Activated CD4-positive, alpha-beta T cell treated with anti-CD3 and anti-CD28 coated beads, Interleukin-2, amount 10 ng/mL, durations not matched to agents 24 days and 14 days (primary cell): ENCODE data around the gene ERBIN. TPM values are rescaled to one million over a fixed set of nuclear protein-coding genes. Genes with fewer than 3 reads are reported as not detected.
"Not testable (repeated sequence)": the region's sequence is repeated elsewhere in the genome, so short reads cannot be mapped to it uniquely, and the experiment has no call there.

Source experiments
- DNase-seq: peaks from one replicate; pipeline ENCODE4 v3.0.0; 2022
- H3K27ac Mint-ChIP-seq: one replicate; pipeline ENCODE4 v1.8.0; 2022; ENCODE audit warnings: mild to moderate bottlenecking, mixed read lengths
- H3K27me3 Mint-ChIP-seq: one replicate; pipeline ENCODE4 v1.8.0; 2022; ENCODE audit warnings: mixed read lengths
- H3K36me3 Mint-ChIP-seq: one replicate; pipeline ENCODE4 v1.8.0; 2022; ENCODE audit warnings: low read depth, mild to moderate bottlenecking, mixed read lengths
- H3K4me1 Mint-ChIP-seq: one replicate; pipeline ENCODE4 v1.8.0; 2021; ENCODE audit warnings: mixed read lengths
- H3K4me3 Mint-ChIP-seq: one replicate; pipeline ENCODE4 v1.8.0; 2022; ENCODE audit warnings: mild to moderate bottlenecking, moderate library complexity, mixed read lengths
- H3K9me3 Mint-ChIP-seq: one replicate; pipeline ENCODE4 v1.8.0; 2021; ENCODE audit warnings: mixed read lengths
- intact Hi-C: fragments of 100-400 bp; cut with micrococcal nuclease; formaldehyde crosslinking; loops from one replicate; pipeline ENCODE4 v1.15.1; 2023
- total RNA-seq: library from RNA; stranded (reverse); gene quantifications from 2 replicates; pipeline ENCODE4 v1.2.3, GENCODE V29; 2022

Gene ERBIN
- total RNA-seq: 28.6 and 29.2 TPM in 2 replicates

DNA sequence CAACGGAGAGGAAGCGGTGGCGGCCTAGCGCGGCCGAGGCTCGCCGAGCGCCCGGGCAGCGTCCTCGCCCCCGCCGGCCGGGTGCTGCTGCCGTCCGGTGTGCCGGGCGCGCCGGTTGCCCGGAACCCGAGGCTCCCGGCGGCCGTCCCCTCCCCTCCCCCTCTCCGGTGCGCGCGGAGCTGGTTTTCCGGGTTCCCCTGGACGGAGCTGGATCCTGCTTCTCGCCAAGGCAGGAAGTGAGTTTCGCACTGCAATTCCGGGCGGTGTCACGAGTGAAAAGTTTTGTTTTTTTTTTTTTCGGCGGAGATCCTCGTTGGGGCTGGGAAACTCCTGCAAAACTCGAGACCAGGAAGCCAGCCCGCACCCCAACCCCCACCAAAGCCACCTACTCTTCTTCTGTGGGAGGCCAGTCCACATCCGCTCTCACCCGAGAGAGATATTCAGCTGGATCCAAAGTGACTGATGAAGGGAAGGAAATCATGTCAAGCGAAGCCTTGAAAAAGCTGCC, at the start of gene ERBIN:
Gene ERBIN, plus strand, starts transcription at position 300 of the 508 bp plus-strand sequence. CDS start 66,144 bp downstream, outside the sequence.
- peak; percentile 93 for DNase-seq
- H3K4me1 Mint-ChIP-seq: peaks cover 30% of the 10 kb centered on the region
- no peaks in the 10 kb centered on the region for H3K9me3 Mint-ChIP-seq
- intact Hi-C loops: loop anchor here (1.0 to 10.0 kb wide), 10 partner anchors 36 to 1241 kb away; partner anchors contain the start of genes SHLD3, TRAPPC13 and TRIM23
- H3K4me3 Mint-ChIP-seq: peak within 1 kb of the TSS; percentile 96
- H3K36me3 Mint-ChIP-seq: peaks cover 5% of the 10 kb centered on the region
- peak within 1 kb of the TSS; percentile 95 for H3K27ac Mint-ChIP-seq
- peaks cover 17% of the 10 kb centered on the region for H3K27me3 Mint-ChIP-seq

DNA sequence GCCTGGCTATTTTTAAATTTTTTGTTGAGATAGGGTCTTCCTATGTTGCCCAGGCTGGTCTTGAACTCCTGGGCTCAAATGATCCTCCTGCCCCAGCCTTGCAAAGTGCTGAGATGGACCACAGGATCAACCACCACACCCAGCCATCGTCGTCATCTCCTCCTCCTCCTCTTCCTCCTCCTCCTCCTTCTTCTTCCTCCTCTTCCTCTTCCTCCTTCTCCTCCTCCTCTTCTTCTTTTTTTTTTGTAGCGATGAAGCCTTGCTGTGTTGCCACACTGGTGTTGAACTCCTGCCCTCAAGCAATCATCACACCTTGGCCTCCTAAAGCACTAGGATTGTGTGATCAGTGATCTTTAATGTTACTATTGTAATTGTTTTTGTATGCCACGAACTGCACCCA, 49.4 kb upstream of the ERBIN start:
- no peak overlapping the region for H3K27ac Mint-ChIP-seq
- no peaks in the 10 kb centered on the region for H3K27me3 Mint-ChIP-seq
- intact Hi-C loops: no loop called here
- peaks cover 14% of the 10 kb centered on the region for H3K9me3 Mint-ChIP-seq
- H3K36me3 Mint-ChIP-seq: peaks cover 1% of the 10 kb centered on the region
- H3K4me1 Mint-ChIP-seq: no peaks in the 10 kb centered on the region
- no peak for DNase-seq
- no peak overlapping the region for H3K4me3 Mint-ChIP-seq

GRCh38 chr5:65879668-65880256, 46.6 kb upstream of the ERBIN start:
- H3K27ac Mint-ChIP-seq, H3K4me3 Mint-ChIP-seq, H3K36me3 Mint-ChIP-seq, H3K4me1 Mint-ChIP-seq, DNase-seq, H3K27me3 Mint-ChIP-seq, H3K9me3 Mint-ChIP-seq, intact Hi-C loops: not testable (repeated sequence)

GRCh38 chr5:65880496-65881072, 45.8 kb upstream of the ERBIN start:
- H3K27ac Mint-ChIP-seq: no peak overlapping the region

DNA sequence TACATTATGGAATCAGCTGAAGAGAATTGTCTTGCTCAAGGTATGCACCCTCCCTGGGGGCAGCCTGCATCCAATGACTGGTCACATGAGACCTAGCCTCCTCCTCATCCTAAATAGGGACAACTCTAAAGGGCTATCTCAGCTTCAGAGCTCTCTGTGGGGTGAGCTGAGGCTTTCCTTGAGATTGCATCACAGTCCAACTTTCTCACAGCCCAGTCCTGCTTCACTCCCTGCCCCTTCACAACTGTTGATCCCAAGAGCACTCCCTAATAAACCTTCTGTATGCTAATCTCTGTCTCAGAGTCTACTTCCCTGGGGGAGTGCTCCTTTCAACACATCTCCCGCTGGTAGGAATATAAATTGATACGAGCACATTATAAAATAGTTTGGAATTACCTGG, 44.1 kb upstream of the ERBIN start:
- Mint-ChIP-seq H3K27me3 (peaks cover 6% of the 10 kb centered on the region), H3K4me3 (no peak overlapping the region), H3K4me1 (no peaks in the 10 kb centered on the region), H3K36me3 (no peaks in the 10 kb centered on the region), H3K9me3 (peaks cover 3% of the 10 kb centered on the region), H3K27ac (no peak overlapping the region)
- intact Hi-C loops: no loop called here
- no peak for DNase-seq

More at GRCh38 chr5:65880496-65881072, 45.8 kb upstream of the ERBIN start:
- Mint-ChIP-seq H3K36me3 (peaks cover 1% of the 10 kb centered on the region), H3K4me3 (no peak overlapping the region), H3K4me1 (no peaks in the 10 kb centered on the region), H3K27me3 (peaks cover 2% of the 10 kb centered on the region), H3K9me3 (peaks cover 7% of the 10 kb centered on the region)
- DNase-seq: no peak
- intact Hi-C loops: no loop called here

- Mint-ChIP-seq H3K27ac (no peak overlapping the region), H3K4me3 (no peak overlapping the region), H3K36me3 (no peaks in the 10 kb centered on the region), H3K9me3 (peaks cover 2% of the 10 kb centered on the region), H3K4me1 (no peaks in the 10 kb centered on the region), H3K27me3 (peaks cover 6% of the 10 kb centered on the region)
- intact Hi-C loops: no loop called here
- no peak for DNase-seq
Measured at GRCh38 chr5:65883461-65883860, 42.9 kb upstream of the ERBIN start.

DNA sequence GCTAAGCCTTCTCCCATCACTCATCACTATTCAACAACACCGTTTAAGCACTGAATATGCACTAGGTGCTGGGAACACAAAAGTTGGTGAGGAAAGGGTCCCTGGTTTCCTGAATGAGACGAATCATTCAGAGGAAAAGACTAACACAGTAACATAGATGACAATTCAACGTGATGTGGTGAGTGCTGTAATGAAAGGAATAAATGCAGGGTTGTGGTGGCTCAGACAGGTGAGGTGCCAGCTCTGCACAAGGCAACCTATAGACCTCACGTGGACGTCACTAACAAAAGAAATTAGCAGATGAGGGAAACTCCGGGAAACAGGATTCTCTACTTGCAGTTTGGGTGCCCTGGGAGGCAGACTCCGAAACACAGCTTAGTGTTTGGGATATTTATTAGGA, 40.0 kb upstream of the ERBIN start:
- intact Hi-C loops: no loop called here
- no peaks in the 10 kb centered on the region for H3K4me1 Mint-ChIP-seq
- peaks cover 3% of the 10 kb centered on the region for H3K9me3 Mint-ChIP-seq
- no peak overlapping the region for H3K27ac Mint-ChIP-seq
- H3K27me3 Mint-ChIP-seq: peaks cover 8% of the 10 kb centered on the region
- no peak for DNase-seq
- no peaks in the 10 kb centered on the region for H3K36me3 Mint-ChIP-seq
- H3K4me3 Mint-ChIP-seq: no peak overlapping the region

- H3K4me3 Mint-ChIP-seq, H3K9me3 Mint-ChIP-seq, H3K36me3 Mint-ChIP-seq, H3K4me1 Mint-ChIP-seq, H3K27me3 Mint-ChIP-seq, H3K27ac Mint-ChIP-seq, DNase-seq, intact Hi-C loops: not testable (repeated sequence)
Measured at GRCh38 chr5:65892024-65892423, 34.4 kb upstream of the ERBIN start.

DNA sequence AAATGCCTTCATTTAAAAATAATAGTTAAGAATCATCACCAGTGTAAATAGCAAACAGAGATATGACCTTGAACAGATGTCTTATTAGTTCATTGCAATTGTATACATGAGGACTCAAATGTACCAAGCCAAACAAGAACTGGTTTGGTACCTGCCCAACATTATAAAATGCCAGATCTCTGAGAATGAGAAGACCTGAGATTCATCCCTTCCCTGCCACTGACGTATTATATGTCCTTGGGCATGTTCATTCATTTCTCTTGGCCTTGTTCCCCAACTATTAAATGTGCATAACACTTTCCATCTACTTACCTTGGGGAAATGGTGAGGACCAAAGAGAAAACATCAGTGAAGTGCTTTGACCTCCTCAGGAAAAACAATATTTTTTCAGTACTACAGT, 33.6 kb upstream of the ERBIN start:
- Mint-ChIP-seq H3K4me3 (no peak overlapping the region), H3K4me1 (no peaks in the 10 kb centered on the region), H3K9me3 (peaks cover 3% of the 10 kb centered on the region), H3K27me3 (peaks cover 9% of the 10 kb centered on the region), H3K27ac (no peak overlapping the region), H3K36me3 (no peaks in the 10 kb centered on the region)
- intact Hi-C loops: no loop called here
- no peak for DNase-seq

DNA sequence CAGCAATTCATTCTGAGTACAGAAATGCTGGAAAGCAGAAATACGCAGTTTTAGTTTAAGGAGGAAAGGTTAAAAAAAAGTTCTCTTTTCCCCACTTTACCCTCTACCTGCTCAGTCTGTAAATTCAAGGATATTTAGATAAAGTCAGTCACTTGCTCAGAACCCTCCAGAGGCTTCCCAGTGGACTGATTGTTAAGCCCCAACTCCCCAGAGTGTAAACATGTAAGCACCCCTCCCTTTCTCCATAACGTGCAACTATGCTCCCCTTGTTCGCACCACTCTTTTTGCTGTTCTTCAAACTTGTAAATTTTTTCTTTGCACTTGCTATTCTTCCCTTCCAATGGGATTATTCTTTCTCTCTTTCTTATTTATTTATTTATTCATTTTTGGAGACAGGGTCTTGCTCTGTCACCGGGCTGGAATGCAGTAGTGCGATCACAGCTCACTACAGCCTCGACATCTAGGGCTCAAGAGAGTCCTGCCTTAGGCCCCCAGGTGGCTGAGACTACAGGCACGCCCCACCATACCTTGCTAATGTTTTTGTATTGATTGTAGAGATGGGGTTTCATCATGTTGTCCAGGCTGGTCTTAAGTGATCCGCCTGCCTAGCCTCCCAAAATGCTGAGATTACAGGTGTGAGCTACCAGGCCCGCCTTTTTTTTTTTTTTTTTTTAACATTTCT, 32.5 kb upstream of the ERBIN start:
- peaks cover 9% of the 10 kb centered on the region for H3K27me3 Mint-ChIP-seq
- no peak overlapping the region for H3K4me3 Mint-ChIP-seq
- intact Hi-C loops: no loop called here
- H3K27ac Mint-ChIP-seq: no peak overlapping the region
- no peaks in the 10 kb centered on the region for H3K9me3 Mint-ChIP-seq
- DNase-seq: peak; percentile 21
- no peaks in the 10 kb centered on the region for H3K36me3 Mint-ChIP-seq
- H3K4me1 Mint-ChIP-seq: no peaks in the 10 kb centered on the region

- Mint-ChIP-seq H3K4me3 (no peak overlapping the region), H3K4me1 (no peaks in the 10 kb centered on the region), H3K9me3 (no peaks in the 10 kb centered on the region), H3K36me3 (no peaks in the 10 kb centered on the region), H3K27me3 (peaks cover 13% of the 10 kb centered on the region), H3K27ac (no peak overlapping the region)
- intact Hi-C loops: no loop called here
- DNase-seq: no peak
Measured at GRCh38 chr5:65895891-65896290, 30.5 kb upstream of the ERBIN start.

- H3K27me3 Mint-ChIP-seq: peaks cover 13% of the 10 kb centered on the region
- no peaks in the 10 kb centered on the region for H3K4me1 Mint-ChIP-seq
- no peak overlapping the region for H3K4me3 Mint-ChIP-seq
- H3K27ac Mint-ChIP-seq: no peak overlapping the region
- DNase-seq: no peak
- intact Hi-C loops: no loop called here
- H3K9me3 Mint-ChIP-seq: peaks cover 7% of the 10 kb centered on the region
- H3K36me3 Mint-ChIP-seq: no peaks in the 10 kb centered on the region
Measured at GRCh38 chr5:65900746-65901145, 25.6 kb upstream of the ERBIN start.

- intact Hi-C loops: no loop called here
- Mint-ChIP-seq H3K4me3 (no peak overlapping the region), H3K4me1 (no peaks in the 10 kb centered on the region), H3K27me3 (peaks cover 9% of the 10 kb centered on the region), H3K9me3 (peaks cover 7% of the 10 kb centered on the region), H3K27ac (no peak overlapping the region), H3K36me3 (no peaks in the 10 kb centered on the region)
- DNase-seq: no peak
Measured at GRCh38 chr5:65902104-65902503, 24.3 kb upstream of the ERBIN start.

DNA sequence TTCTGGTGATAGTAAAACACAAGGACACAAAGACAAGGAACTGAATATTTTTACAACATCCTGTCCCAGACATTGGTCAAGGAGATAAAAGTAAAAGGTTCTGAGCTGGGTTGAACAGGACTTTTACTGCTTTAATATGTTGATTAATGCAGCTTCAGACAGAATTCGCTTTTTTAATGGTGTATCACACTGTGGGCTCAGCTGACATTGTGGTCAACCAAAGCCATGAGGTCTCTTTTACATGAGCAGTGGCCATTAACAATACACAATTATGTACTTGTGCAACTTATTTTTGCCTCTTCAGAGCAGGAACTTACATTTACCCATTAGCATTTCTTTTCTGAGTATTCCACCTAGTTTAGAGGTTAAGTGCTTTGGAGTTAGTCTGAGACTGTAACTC, 22.8 kb upstream of the ERBIN start:
- intact Hi-C loops: no loop called here

More for the DNA sequence above, 22.8 kb upstream of the ERBIN start:
- H3K9me3 Mint-ChIP-seq: peaks cover 7% of the 10 kb centered on the region
- no peak for DNase-seq
- H3K36me3 Mint-ChIP-seq: no peaks in the 10 kb centered on the region
- H3K27ac Mint-ChIP-seq: no peak overlapping the region
- no peaks in the 10 kb centered on the region for H3K4me1 Mint-ChIP-seq
- H3K27me3 Mint-ChIP-seq: peaks cover 9% of the 10 kb centered on the region
- no peak overlapping the region for H3K4me3 Mint-ChIP-seq
